OCI-LY3 (cell line): ENCODE results near the gene ZNF202.
A peak's percentile ranks its signal among the peaks of the same experiment; 100 is the strongest.
"Not testable (repeated sequence)": the region's sequence is repeated elsewhere in the genome, so short reads cannot be mapped to it uniquely, and the experiment has no call there.

Experiments
- H2AFZ ChIP-seq: fragments of 200-600, 300-600 bp; shearing (Covaris generic); 2 replicates; pipeline ENCODE4 v1.6.0; 2014; ENCODE audit warnings: antibody characterized with exemption, low read depth, low read length
- H3K27ac ChIP-seq: fragments of 200-600, 300-600 bp; sonication (generic); 2 replicates; pipeline ENCODE4 v1.5.1; 2014; ENCODE audit warnings: mild to moderate bottlenecking, low read length, moderate library complexity, mixed read lengths
- H3K27me3 ChIP-seq: fragments of 200-600, 300-600 bp; sonication (generic); 2 replicates; pipeline ENCODE4 v1.6.1; 2014; ENCODE audit warnings: low read depth, low read length, mixed read lengths
- H3K36me3 ChIP-seq: fragments of 200-600, 300-600 bp; sonication (generic); replicated peaks from 2 replicates; pipeline ENCODE3; 2014; ENCODE audit warnings: low read depth, low read length, mixed read lengths
- H3K4me1 ChIP-seq: fragments of 300-600, 200-600 bp; sonication (generic); 2 replicates; pipeline ENCODE4 v1.6.1; 2014; ENCODE audit warnings: low read length, mixed read lengths
- H3K4me2 ChIP-seq: fragments of 200-600, 300-600 bp; sonication (generic); 2 replicates; pipeline ENCODE4 v1.6.1; 2014; ENCODE audit warnings: low read length, mixed read lengths
- H3K4me3 ChIP-seq: fragments of 300-600, 200-600 bp; sonication (generic); 2 replicates; pipeline ENCODE4 v1.5.1; 2014; ENCODE audit warnings: antibody characterized with exemption, mild to moderate bottlenecking, low read length, moderate library complexity
- H3K79me2 ChIP-seq: fragments of 300-600, 200-600 bp; shearing (Covaris generic); 2 replicates; pipeline ENCODE4 v1.6.1; 2014; ENCODE audit warnings: mild to moderate bottlenecking, low read length, mixed read lengths
- H3K9ac ChIP-seq: fragments of 300-600, 200-600 bp; shearing (Covaris generic); 2 replicates; pipeline ENCODE4 v1.6.0; 2014; ENCODE audit warnings: mild to moderate bottlenecking, low read length, moderate library complexity
- H3K9me3 ChIP-seq: fragments of 200-600, 300-600 bp; shearing (Covaris generic); 2 replicates; pipeline ENCODE4 v1.6.1; 2014; ENCODE audit warnings: low read length, mixed read lengths; ENCODE audit not compliant: insufficient read depth
- H4K20me1 ChIP-seq: fragments of 200-600, 300-600 bp; sonication (generic); 2 replicates; pipeline ENCODE4 v1.6.1; 2016; ENCODE audit warnings: low read length, mixed read lengths; ENCODE audit not compliant: insufficient read depth
- CTCF ChIP-seq: fragments of 200-600, 300-600 bp; sonication (generic); IDR thresholded peaks from 2 replicates; pipeline ENCODE4 v1.5.1; 2014; ENCODE audit warnings: antibody characterized with exemption, low read length, low read depth
- EZH2phosphoT487 ChIP-seq: fragments of 200-600 bp; shearing (Covaris generic); IDR thresholded peaks from 2 replicates; pipeline ENCODE4 v1.6.1; 2018; ENCODE audit warnings: antibody characterized with exemption, mixed run types, low read depth

The ZNF202 gene

GRCh38 chr11:123718469-123718868 is 23.0 kb downstream of the ZNF202 start:
- TF ChIP-seq CTCF = no peak
- TF ChIP-seq EZH2phosphoT487 = no peak
- H3K27me3 ChIP-seq = peaks cover 7% of the 10 kb centered on the region
- H3K9ac ChIP-seq = no peak overlapping the region
- H3K4me2 ChIP-seq = no peak overlapping the region
- H3K36me3 ChIP-seq = peaks cover 4% of the 10 kb centered on the region
- H3K4me3 ChIP-seq = no peak overlapping the region
- H3K4me1 ChIP-seq = no peaks in the 10 kb centered on the region
- H3K9me3 ChIP-seq = no peaks in the 10 kb centered on the region
- no peaks in the 10 kb centered on the region for H3K79me2 ChIP-seq
- H2AFZ ChIP-seq = no peak overlapping the region
- no peaks in the 10 kb centered on the region for H4K20me1 ChIP-seq
- H3K27ac ChIP-seq = no peak overlapping the region

GRCh38 chr11:123718063-123718462 is 23.4 kb downstream of the ZNF202 start:
- Histone ChIP-seq H3K79me2 (no peaks in the 10 kb centered on the region), H3K4me3 (no peak overlapping the region), H2AFZ (no peak overlapping the region), H3K27ac (no peak overlapping the region), H3K36me3 (peaks cover under 1% of the 10 kb centered on the region), H4K20me1 (no peaks in the 10 kb centered on the region), H3K9me3 (no peaks in the 10 kb centered on the region), H3K27me3 (peaks cover 7% of the 10 kb centered on the region), H3K9ac (no peak overlapping the region), H3K4me2 (no peak overlapping the region), H3K4me1 (no peaks in the 10 kb centered on the region)
- TF ChIP-seq CTCF (no peak), EZH2phosphoT487 (no peak)

DNA sequence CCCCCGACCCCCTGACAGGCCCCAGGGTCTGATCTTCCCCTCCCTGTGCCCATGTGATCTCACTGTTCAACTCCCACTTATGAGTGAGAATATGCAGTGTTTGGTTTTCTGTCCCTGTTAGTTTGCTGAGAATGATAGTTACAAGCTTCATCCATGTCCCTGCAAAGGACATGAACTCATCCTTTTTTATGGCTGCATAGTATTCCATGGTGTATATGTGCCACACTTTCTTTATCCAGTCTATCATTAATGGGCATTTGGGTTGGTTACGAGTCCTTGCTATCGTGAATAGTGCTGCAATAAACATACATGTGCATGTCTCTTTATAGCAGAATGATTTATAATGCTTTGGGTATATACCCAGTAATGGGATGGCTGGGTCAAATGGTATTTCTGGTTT is 28.8 kb downstream of the ZNF202 start:
- H2AFZ ChIP-seq, H3K27me3 ChIP-seq, H3K4me2 ChIP-seq, H4K20me1 ChIP-seq, H3K36me3 ChIP-seq, H3K79me2 ChIP-seq, H3K4me3 ChIP-seq, H3K4me1 ChIP-seq, H3K27ac ChIP-seq, H3K9me3 ChIP-seq, H3K9ac ChIP-seq: not testable (repeated sequence)

- H3K4me3 ChIP-seq = no peak overlapping the region
Observed at GRCh38 chr11:123707606-123708205, 33.8 kb downstream of the ZNF202 start.

More at GRCh38 chr11:123707606-123708205, 33.8 kb downstream of the ZNF202 start:
- Histone ChIP-seq H3K4me2 (no peak overlapping the region), H3K9ac (no peak overlapping the region), H3K36me3 (no peaks in the 10 kb centered on the region), H3K27ac (no peak overlapping the region), H3K9me3 (no peaks in the 10 kb centered on the region), H3K79me2 (no peaks in the 10 kb centered on the region), H3K27me3 (0 out of 2 replicates have a peak, but pooled peaks cover 5% of the 10 kb centered on the region), H4K20me1 (no peaks in the 10 kb centered on the region), H2AFZ (no peak overlapping the region), H3K4me1 (no peaks in the 10 kb centered on the region)
- TF ChIP-seq EZH2phosphoT487 = no peak
- peak; percentile 84 for TF ChIP-seq CTCF
